Measurements from ENCODE around the gene SPTSSB. TPM values are rescaled to one million over a fixed set of nuclear protein-coding genes. Genes with fewer than 3 reads are reported as not detected.

SPTSSB gene
- total and polyA plus RNA-seq, 2 donors (not counting 1 experiment from before 2014, with no cell fraction given): not detected

DNA sequence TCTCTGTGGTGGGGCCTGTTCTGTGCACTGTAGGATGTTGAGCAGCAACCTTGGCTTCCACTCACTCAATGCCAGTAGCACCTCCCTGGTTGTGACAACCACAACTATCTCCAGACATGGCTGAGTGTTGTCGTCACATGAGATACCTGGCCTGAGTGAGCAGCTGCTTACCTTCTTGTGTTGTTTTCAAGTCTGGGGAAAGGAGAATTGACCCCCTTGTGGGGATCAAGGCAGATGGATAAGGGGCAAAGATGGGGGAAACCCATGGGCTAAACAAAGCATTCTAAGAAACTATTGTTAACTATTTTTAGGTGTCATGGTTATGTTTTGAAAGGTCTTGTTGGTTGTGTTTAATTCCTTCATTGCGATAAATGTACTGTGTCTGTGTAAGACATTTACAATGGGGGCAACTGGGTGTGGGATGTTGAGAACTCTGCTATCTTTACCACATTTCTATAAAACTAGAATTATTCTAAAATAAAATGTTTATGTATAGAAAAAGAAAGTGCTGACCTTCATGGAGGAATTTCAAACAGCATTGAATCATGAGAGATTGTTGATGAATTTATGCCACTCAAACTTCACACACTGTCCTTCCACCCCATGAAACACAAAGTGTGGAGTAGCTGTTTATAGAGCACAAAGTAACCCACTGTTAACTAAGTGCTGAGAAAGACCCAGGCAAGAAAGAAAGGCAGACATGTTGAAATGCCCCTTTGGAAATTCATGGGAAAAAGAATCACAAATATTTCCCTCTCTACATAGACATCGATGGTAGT is 48.4 kb upstream of the SPTSSB start:
- Histone ChIP-seq H3K4me2 (replicated peaks; ENCODE audit: low read depth, low read length, poor library complexity, severe bottlenecking) (no peak overlapping the region), H3K27me3 (replicated peaks in 1 of 4; ENCODE audit: control extremely low read depth in 1 of 4, control insufficient read depth in 3 of 4, insufficient read depth in 4 of 4, low read length in 3 of 4) (peaks cover 0 to 2% (median 0%) of the 10 kb centered on the region in 4 experiments), H4K20me1 (ENCODE audit: control insufficient read depth, insufficient read depth, low read length, poor library complexity, severe bottlenecking) (no peaks in the 10 kb centered on the region), H3K4me3 (ENCODE audit: control extremely low read depth in 1 of 5, extremely low read depth in 1 of 5, insufficient read depth in 1 of 5, low read depth in 2 of 5, low read length in 4 of 5) (no peak overlapping the region), H3K4me1 (ENCODE audit: control insufficient read depth in 2 of 2, insufficient read depth in 2 of 2, low read length in 2 of 2) (no peaks in the 10 kb centered on the region), H2AFZ (ENCODE audit: insufficient read depth, low read depth, low read length, poor library complexity, severe bottlenecking) (no peak overlapping the region), H3K27ac (ENCODE audit: low read length in 2 of 2) (no peak overlapping the region), H3K9ac (ENCODE audit: low read length) (no peak overlapping the region), H3K79me2 (ENCODE audit: control insufficient read depth, insufficient read depth, low read length) (no peaks in the 10 kb centered on the region), H3K36me3 (replicated peaks in 1 of 2; ENCODE audit: control extremely low read depth in 1 of 2, control insufficient read depth in 1 of 2, extremely low read depth in 1 of 2, insufficient read depth in 2 of 2, low read length in 1 of 2) (no peaks in the 10 kb centered on the region), H3K9me3 (ENCODE audit: control extremely low read depth in 1 of 3, control insufficient read depth in 2 of 3, insufficient read depth in 1 of 3, low read length in 2 of 3) (no peaks in the 10 kb centered on the region)
- CTCF ChIA-PET: no interaction called here
- H3K27me3 Mint-ChIP-seq: peaks cover 4% of the 10 kb centered on the region
- POLR2A ChIA-PET: no interaction called here
- intact Hi-C loops (cut with micrococcal nuclease): loop anchor here (5.0 kb wide), 2 partner anchors 462 to 932 kb away; no protein-coding TSS in a partner anchor
- TF ChIP-seq CTCF (IDR thresholded peaks at IDR 0.05) (no peak), EZH2 (IDR thresholded peaks at IDR 0.05; ENCODE audit: borderline replicate concordance, insufficient read depth, low read depth, low read length, poor library complexity, severe bottlenecking) (no peak)
- 80% methylated on average over 1 of the region's 3 CpGs for WGBS (ENCODE audit: insufficient coverage)
- ATAC-seq (ENCODE audit: low read depth) (no peak), DNase-seq (no peak)
- H3K9me3 Mint-ChIP-seq (ENCODE audit: insufficient read depth): peaks cover 3% of the 10 kb centered on the region
- no peak overlapping the region for H3K4me3 Mint-ChIP-seq
- no peaks in the 10 kb centered on the region for H3K4me1 Mint-ChIP-seq
- H3K27ac Mint-ChIP-seq: no peak overlapping the region

GRCh38 chr3:161415506-161416231 is 44.4 kb upstream of the SPTSSB start:
- no CpG with 5 or more reads among the region's 1 CpG for whole genome bisulfite sequencing (ENCODE audit: insufficient coverage)
- H3K4me2 ChIP-seq (replicated peaks; ENCODE audit: low read depth, low read length, poor library complexity, severe bottlenecking): no peak overlapping the region

More at GRCh38 chr3:161415506-161416231, 44.4 kb upstream of the SPTSSB start:
- H3K4me3 Mint-ChIP-seq: no peak overlapping the region
- Histone ChIP-seq H3K4me3 (ENCODE audit: control extremely low read depth in 1 of 5, extremely low read depth in 1 of 5, insufficient read depth in 1 of 5, low read depth in 2 of 5, low read length in 4 of 5) (no peak overlapping the region), H3K27ac (ENCODE audit: low read length in 2 of 2) (no peak overlapping the region), H3K4me1 (ENCODE audit: control insufficient read depth in 2 of 2, insufficient read depth in 2 of 2, low read length in 2 of 2) (no peaks in the 10 kb centered on the region), H2AFZ (ENCODE audit: insufficient read depth, low read depth, low read length, poor library complexity, severe bottlenecking) (no peak overlapping the region), H3K79me2 (ENCODE audit: control insufficient read depth, insufficient read depth, low read length) (no peaks in the 10 kb centered on the region), H3K27me3 (replicated peaks in 1 of 4; ENCODE audit: control extremely low read depth in 1 of 4, control insufficient read depth in 3 of 4, insufficient read depth in 4 of 4, low read length in 3 of 4) (no peaks in the 10 kb centered on the region), H3K9ac (ENCODE audit: low read length) (no peak overlapping the region), H3K9me3 (ENCODE audit: control extremely low read depth in 1 of 3, control insufficient read depth in 2 of 3, insufficient read depth in 1 of 3, low read length in 2 of 3) (no peaks in the 10 kb centered on the region), H3K36me3 (replicated peaks in 1 of 2; ENCODE audit: control extremely low read depth in 1 of 2, control insufficient read depth in 1 of 2, extremely low read depth in 1 of 2, insufficient read depth in 2 of 2, low read length in 1 of 2) (no peaks in the 10 kb centered on the region), H4K20me1 (ENCODE audit: control insufficient read depth, insufficient read depth, low read length, poor library complexity, severe bottlenecking) (no peaks in the 10 kb centered on the region)
- no peak overlapping the region for H3K27ac Mint-ChIP-seq
- no peak for ATAC-seq (ENCODE audit: low read depth)
- H3K4me1 Mint-ChIP-seq: no peaks in the 10 kb centered on the region
- ChIA-PET CTCF (no interaction called here), POLR2A (no interaction called here)
- no peak for TF ChIP-seq CTCF (IDR thresholded peaks at IDR 0.05)
- TF ChIP-seq EZH2 (IDR thresholded peaks at IDR 0.05; ENCODE audit: borderline replicate concordance, insufficient read depth, low read depth, low read length, poor library complexity, severe bottlenecking): no peak
- H3K9me3 Mint-ChIP-seq (ENCODE audit: insufficient read depth): peaks cover 3% of the 10 kb centered on the region
- peaks cover 14% of the 10 kb centered on the region for H3K27me3 Mint-ChIP-seq
- no peak for DNase-seq
- intact Hi-C loops (cut with micrococcal nuclease): no loop called here
